Measurements from ENCODE around the gene ZGPAT.

The ZGPAT gene

GRCh38 chr20:63681609-63682142, 26.2 kb upstream of the ZGPAT start:
- H3K9me3 ChIP-seq (replicated peaks in 1 of 2; ENCODE audit: control insufficient read depth in 2 of 2, insufficient read depth in 1 of 2, low read depth in 1 of 2, low read length in 2 of 2) = peaks cover 0 to 5% of the 10 kb centered on the region in 2 donors
- H2AFZ ChIP-seq (ENCODE audit: low read length) = no peak overlapping the region
- H3K4ac ChIP-seq (ENCODE audit: low read length) = no peak overlapping the region
- H3K18ac ChIP-seq (ENCODE audit: low read length) = no peak overlapping the region
- H4K91ac ChIP-seq (ENCODE audit: low read depth, low read length, poor library complexity) = no peak overlapping the region
- H3K4me1 ChIP-seq (ENCODE audit: control insufficient read depth in 2 of 2, insufficient read depth in 1 of 2, low read depth in 1 of 2, low read length in 2 of 2) = peaks cover 9% of the 10 kb centered on the region in 2 donors
- H3K4me3 ChIP-seq (ENCODE audit: low read length in 2 of 2) = no peak overlapping the region
- DNase-seq (ENCODE audit: low spot score) = no peak
- H4K8ac ChIP-seq (ENCODE audit: low read depth, low read length) = no peak overlapping the region
- H3K36me3 ChIP-seq (replicated peaks in 1 of 2; ENCODE audit: control insufficient read depth in 2 of 2, insufficient read depth in 2 of 2, low read length in 2 of 2) = peaks cover 4 to 48% of the 10 kb centered on the region in 2 donors
- H3K27me3 ChIP-seq (ENCODE audit: control insufficient read depth in 3 of 3, insufficient read depth in 3 of 3, low read depth in 1 of 3, low read length in 3 of 3) = no peaks in the 10 kb centered on the region
- peak overlapping the region; percentile 21 for H3K9ac ChIP-seq (ENCODE audit: low read depth, low read length, poor library complexity)
- peak overlapping the region; percentile 14 for H3K27ac ChIP-seq (replicated peaks; ENCODE audit: low read length)
- H2BK120ac ChIP-seq (ENCODE audit: low read depth, low read length) = peak overlapping the region; percentile 61
- H2BK5ac ChIP-seq (ENCODE audit: low read length) = peak overlapping the region; percentile 83
- no peak overlapping the region for H2BK15ac ChIP-seq (ENCODE audit: low read length)
- H2AK5ac ChIP-seq (ENCODE audit: low read depth, low read length) = peak overlapping the region; percentile 79
- H3K79me1 ChIP-seq (ENCODE audit: low read depth, low read length) = peaks cover 4% of the 10 kb centered on the region
- H3K23ac ChIP-seq (ENCODE audit: low read depth, low read length, poor library complexity) = peak overlapping the region; percentile 55
- no CpG with 5 or more reads among the region's 13 CpGs for WGBS, 2 donors (ENCODE audit: extremely low coverage in 2 of 2, insufficient read length in 2 of 2, insufficient replicate concordance in 1 of 2)
- H2BK12ac ChIP-seq (ENCODE audit: low read length) = no peak overlapping the region
- H3K4me2 ChIP-seq (ENCODE audit: insufficient read depth, low read length, poor library complexity, severe bottlenecking) = no peak overlapping the region
- H3K14ac ChIP-seq (ENCODE audit: low read length) = no peak overlapping the region

GRCh38 chr20:63682384-63683139, 25.3 kb upstream of the ZGPAT start:
- no peak for DNase-seq (ENCODE audit: low spot score)
- no peak overlapping the region for H3K4ac ChIP-seq (ENCODE audit: low read length)
- no peak overlapping the region for H2BK120ac ChIP-seq (ENCODE audit: low read depth, low read length)
- H3K4me3 ChIP-seq (ENCODE audit: low read length in 2 of 2) = peak overlapping the region in 1 of 2 donors; percentile 59
- H3K79me1 ChIP-seq (ENCODE audit: low read depth, low read length) = peaks cover 4% of the 10 kb centered on the region
- no peak overlapping the region for H2AK5ac ChIP-seq (ENCODE audit: low read depth, low read length)
- H2AFZ ChIP-seq (ENCODE audit: low read length) = no peak overlapping the region
- no peaks in the 10 kb centered on the region for H3K27me3 ChIP-seq (ENCODE audit: control insufficient read depth in 3 of 3, insufficient read depth in 3 of 3, low read depth in 1 of 3, low read length in 3 of 3)
- H3K9ac ChIP-seq (ENCODE audit: low read depth, low read length, poor library complexity) = no peak overlapping the region
- no peak overlapping the region for H3K27ac ChIP-seq (replicated peaks; ENCODE audit: low read length)
- H4K91ac ChIP-seq (ENCODE audit: low read depth, low read length, poor library complexity) = no peak overlapping the region
- peaks cover 14 to 17% of the 10 kb centered on the region in 2 donors for H3K4me1 ChIP-seq (ENCODE audit: control insufficient read depth in 2 of 2, insufficient read depth in 1 of 2, low read depth in 1 of 2, low read length in 2 of 2)
- H3K36me3 ChIP-seq (replicated peaks in 1 of 2; ENCODE audit: control insufficient read depth in 2 of 2, insufficient read depth in 2 of 2, low read length in 2 of 2) = peaks cover 4 to 40% of the 10 kb centered on the region in 2 donors
- H3K4me2 ChIP-seq (ENCODE audit: insufficient read depth, low read length, poor library complexity, severe bottlenecking) = no peak overlapping the region
- WGBS, 2 donors (ENCODE audit: extremely low coverage in 2 of 2, insufficient read length in 2 of 2, insufficient replicate concordance in 1 of 2) = no CpG with 5 or more reads among the region's 22 CpGs
- H3K23ac ChIP-seq (ENCODE audit: low read depth, low read length, poor library complexity) = no peak overlapping the region
- H3K18ac ChIP-seq (ENCODE audit: low read length) = peak overlapping the region; percentile 48
- H2BK15ac ChIP-seq (ENCODE audit: low read length) = no peak overlapping the region
- no peak overlapping the region for H3K14ac ChIP-seq (ENCODE audit: low read length)
- H4K8ac ChIP-seq (ENCODE audit: low read depth, low read length) = peak overlapping the region; percentile 23
- H2BK12ac ChIP-seq (ENCODE audit: low read length) = no peak overlapping the region
- peaks cover 0 to 5% of the 10 kb centered on the region in 2 donors for H3K9me3 ChIP-seq (replicated peaks in 1 of 2; ENCODE audit: control insufficient read depth in 2 of 2, insufficient read depth in 1 of 2, low read depth in 1 of 2, low read length in 2 of 2)
- no peak overlapping the region for H2BK5ac ChIP-seq (ENCODE audit: low read length)

- H3K4me3 ChIP-seq (ENCODE audit: low read length in 2 of 2) = no peak overlapping the region
- peak overlapping the region; percentile 88 for H3K9ac ChIP-seq (ENCODE audit: low read depth, low read length, poor library complexity)
- peak overlapping the region; percentile 96 for H2AK5ac ChIP-seq (ENCODE audit: low read depth, low read length)
- peak overlapping the region; percentile 97 for H2BK5ac ChIP-seq (ENCODE audit: low read length)
- H2BK15ac ChIP-seq (ENCODE audit: low read length) = peak overlapping the region; percentile 67
- H4K91ac ChIP-seq (ENCODE audit: low read depth, low read length, poor library complexity) = peak overlapping the region; percentile 92
- peak overlapping the region; percentile 29 for H4K8ac ChIP-seq (ENCODE audit: low read depth, low read length)
- DNase-seq (ENCODE audit: low spot score) = no peak
- no peak overlapping the region for H3K27ac ChIP-seq (replicated peaks; ENCODE audit: low read length)
- no peak overlapping the region for H2BK120ac ChIP-seq (ENCODE audit: low read depth, low read length)
- peak overlapping the region; percentile 93 for H3K18ac ChIP-seq (ENCODE audit: low read length)
- no peak overlapping the region for H2AFZ ChIP-seq (ENCODE audit: low read length)
- H3K27me3 ChIP-seq (ENCODE audit: control insufficient read depth in 3 of 3, insufficient read depth in 3 of 3, low read depth in 1 of 3, low read length in 3 of 3) = no peaks in the 10 kb centered on the region
- no CpG with 5 or more reads among the region's 21 CpGs for WGBS, 2 donors (ENCODE audit: extremely low coverage in 2 of 2, insufficient read length in 2 of 2, insufficient replicate concordance in 1 of 2)
- peak overlapping the region; percentile 21 for H3K14ac ChIP-seq (ENCODE audit: low read length)
- H3K79me1 ChIP-seq (ENCODE audit: low read depth, low read length) = peaks cover 4% of the 10 kb centered on the region
- H3K23ac ChIP-seq (ENCODE audit: low read depth, low read length, poor library complexity) = no peak overlapping the region
- peak overlapping the region; percentile 90 for H2BK12ac ChIP-seq (ENCODE audit: low read length)
- H3K9me3 ChIP-seq (replicated peaks in 1 of 2; ENCODE audit: control insufficient read depth in 2 of 2, insufficient read depth in 1 of 2, low read depth in 1 of 2, low read length in 2 of 2) = peaks cover 0 to 5% of the 10 kb centered on the region in 2 donors
- H3K36me3 ChIP-seq (replicated peaks in 1 of 2; ENCODE audit: control insufficient read depth in 2 of 2, insufficient read depth in 2 of 2, low read length in 2 of 2) = peaks cover 2 to 23% of the 10 kb centered on the region in 2 donors
- H3K4me2 ChIP-seq (ENCODE audit: insufficient read depth, low read length, poor library complexity, severe bottlenecking) = no peak overlapping the region
- peaks cover 14 to 17% of the 10 kb centered on the region in 2 donors for H3K4me1 ChIP-seq (ENCODE audit: control insufficient read depth in 2 of 2, insufficient read depth in 1 of 2, low read depth in 1 of 2, low read length in 2 of 2)
- H3K4ac ChIP-seq (ENCODE audit: low read length) = no peak overlapping the region
Observed at GRCh38 chr20:63685269-63686026, 22.4 kb upstream of the ZGPAT start.

DNA sequence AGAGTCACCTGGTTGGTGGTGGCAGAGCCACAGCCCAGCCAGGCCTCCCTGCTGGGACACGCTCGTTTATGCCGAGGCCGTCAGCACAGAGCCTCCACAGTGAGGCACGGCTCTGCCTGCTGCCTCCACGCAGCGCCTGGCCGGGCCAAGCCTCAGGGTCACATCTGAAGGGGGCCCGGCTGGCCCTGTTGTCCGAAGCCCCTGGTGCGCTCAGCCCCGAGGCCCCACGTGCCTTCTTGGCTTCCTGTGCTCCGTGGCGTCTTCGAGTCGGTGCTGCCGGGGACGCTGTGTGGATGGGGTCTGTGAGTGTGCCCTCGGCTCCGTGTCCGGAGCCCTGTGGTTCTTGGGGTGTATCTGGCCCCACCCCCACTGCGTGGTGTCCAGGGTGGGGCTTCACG, 21.7 kb upstream of the ZGPAT start:
- peak overlapping the region; percentile 96 for H2AK5ac ChIP-seq (ENCODE audit: low read depth, low read length)
- no CpG with 5 or more reads among the region's 24 CpGs for WGBS, 2 donors (ENCODE audit: extremely low coverage in 2 of 2, insufficient read length in 2 of 2, insufficient replicate concordance in 1 of 2)
- H2AFZ ChIP-seq (ENCODE audit: low read length) = no peak overlapping the region
- peak overlapping the region; percentile 70 for H4K8ac ChIP-seq (ENCODE audit: low read depth, low read length)
- peaks cover 14 to 17% of the 10 kb centered on the region in 2 donors for H3K4me1 ChIP-seq (ENCODE audit: control insufficient read depth in 2 of 2, insufficient read depth in 1 of 2, low read depth in 1 of 2, low read length in 2 of 2)
- H3K36me3 ChIP-seq (replicated peaks in 1 of 2; ENCODE audit: control insufficient read depth in 2 of 2, insufficient read depth in 2 of 2, low read length in 2 of 2) = peaks cover 2 to 20% of the 10 kb centered on the region in 2 donors
- H2BK120ac ChIP-seq (ENCODE audit: low read depth, low read length) = no peak overlapping the region
- H3K9ac ChIP-seq (ENCODE audit: low read depth, low read length, poor library complexity) = peak overlapping the region; percentile 88
- H3K79me1 ChIP-seq (ENCODE audit: low read depth, low read length) = peaks cover 4% of the 10 kb centered on the region
- H3K14ac ChIP-seq (ENCODE audit: low read length) = peak overlapping the region; percentile 21
- H3K4me2 ChIP-seq (ENCODE audit: insufficient read depth, low read length, poor library complexity, severe bottlenecking) = no peak overlapping the region
- H3K27me3 ChIP-seq (ENCODE audit: control insufficient read depth in 3 of 3, insufficient read depth in 3 of 3, low read depth in 1 of 3, low read length in 3 of 3) = no peaks in the 10 kb centered on the region
- peak overlapping the region; percentile 93 for H3K18ac ChIP-seq (ENCODE audit: low read length)
- peaks cover 0 to 5% of the 10 kb centered on the region in 2 donors for H3K9me3 ChIP-seq (replicated peaks in 1 of 2; ENCODE audit: control insufficient read depth in 2 of 2, insufficient read depth in 1 of 2, low read depth in 1 of 2, low read length in 2 of 2)
- H2BK12ac ChIP-seq (ENCODE audit: low read length) = peak overlapping the region; percentile 90
- peak overlapping the region; percentile 92 for H4K91ac ChIP-seq (ENCODE audit: low read depth, low read length, poor library complexity)
- peak overlapping the region; percentile 89 for H3K4ac ChIP-seq (ENCODE audit: low read length)
- no peak for DNase-seq (ENCODE audit: low spot score)
- peak overlapping the region; percentile 58 for H3K23ac ChIP-seq (ENCODE audit: low read depth, low read length, poor library complexity)
- no peak overlapping the region for H3K4me3 ChIP-seq (ENCODE audit: low read length in 2 of 2)
- peak overlapping the region; percentile 67 for H2BK15ac ChIP-seq (ENCODE audit: low read length)
- peak overlapping the region; percentile 49 for H3K27ac ChIP-seq (replicated peaks; ENCODE audit: low read length)
- H2BK5ac ChIP-seq (ENCODE audit: low read length) = peak overlapping the region; percentile 97

All from neuronal stem cell (in vitro differentiated cells).